CD4-positive, alpha-beta T cell treated with Interleukin-15 for 1 hour (primary cell): ENCODE results near the gene PRIMPOL.
A peak's percentile ranks its signal among the peaks of the same experiment; 100 is the strongest.
"Not testable (repeated sequence)": the region's sequence is repeated elsewhere in the genome, so short reads cannot be mapped to it uniquely, and the experiment has no call there.

Experiments used
- DNase-seq: peaks from one replicate; pipeline ENCODE4 v3.0.0-alpha.2; 2020

The PRIMPOL gene

GRCh38 chr4:184649026-184649970, at the start of gene PRIMPOL, which contains the start of gene CASP3:
PRIMPOL (plus strand) TSS chr4:184649738; CDS start chr4:184657141, 7,403 bp downstream.
CASP3 (minus strand) TSS chr4:184649447; CDS start chr4:184638453, 10,994 bp downstream.
- peak; percentile 96 for DNase-seq

GRCh38 chr4:184600982-184601381, 48.6 kb upstream of the PRIMPOL start:
- not testable (repeated sequence) for DNase-seq

GRCh38 chr4:184602857-184603256, 46.7 kb upstream of the PRIMPOL start:
- DNase-seq = not testable (repeated sequence)

- DNase-seq = not testable (repeated sequence)
These were observed 42.1 kb upstream of the PRIMPOL start for GRCh38 chr4:184607429-184607828.

- no peak for DNase-seq
These were observed 37.5 kb upstream of the PRIMPOL start for GRCh38 chr4:184612074-184612473.

GRCh38 chr4:184613405-184613804, 36.1 kb upstream of the PRIMPOL start:
- DNase-seq = no peak

GRCh38 chr4:184614509-184614908, 35.0 kb upstream of the PRIMPOL start:
- DNase-seq = no peak

- not testable (repeated sequence) for DNase-seq
These were observed 33.4 kb upstream of the PRIMPOL start for GRCh38 chr4:184616168-184616567.

GRCh38 chr4:184616633-184617551, 32.6 kb upstream of the PRIMPOL start:
- no peak for DNase-seq

- peak; percentile 20 for DNase-seq
These were observed 31.8 kb upstream of the PRIMPOL start for GRCh38 chr4:184617600-184618196.

- no peak for DNase-seq
These were observed 29.2 kb upstream of the PRIMPOL start for GRCh38 chr4:184620212-184620867.

- no peak for DNase-seq
These were observed 28.0 kb upstream of the PRIMPOL start for GRCh38 chr4:184621518-184621917.

- not testable (repeated sequence) for DNase-seq
These were observed 25.0 kb upstream of the PRIMPOL start for GRCh38 chr4:184624504-184624903.

- DNase-seq = no peak
These were observed 24.5 kb upstream of the PRIMPOL start for GRCh38 chr4:184624972-184625554.

GRCh38 chr4:184625783-184626596, 23.5 kb upstream of the PRIMPOL start:
- DNase-seq = not testable (repeated sequence)

- DNase-seq = no peak
These were observed 21.4 kb upstream of the PRIMPOL start for GRCh38 chr4:184628103-184628502.

- no peak for DNase-seq
These were observed 16.7 kb upstream of the PRIMPOL start for GRCh38 chr4:184632842-184633241.

GRCh38 chr4:184635381-184635780, 14.2 kb upstream of the PRIMPOL start:
- DNase-seq = no peak

- no peak for DNase-seq
These were observed 13.4 kb upstream of the PRIMPOL start for GRCh38 chr4:184636144-184636543.

GRCh38 chr4:184636897-184637296, 12.6 kb upstream of the PRIMPOL start:
- DNase-seq = no peak

- DNase-seq = no peak
These were observed 8.5 kb upstream of the PRIMPOL start for GRCh38 chr4:184641022-184641421.
